ENCODE data around the gene NRF1. TPM values are rescaled to one million over a fixed set of nuclear protein-coding genes. Genes with fewer than 3 reads are reported as not detected.

NRF1 gene
- total and polyA plus RNA-seq, 10 of the 15 experiments (the other 5 are each of a cell fraction or from before 2014, with no cell fraction given) = 3.5 to 23.1 (median 13.5) TPM

GRCh38 chr7:129703751-129704150 lies 92.2 kb downstream of the NRF1 start:
- RAD21 ChIA-PET (ENCODE audit: unreplicated experiment) = no interaction called here
- peaks cover 0 to 3% of the 10 kb centered on the region in 2 experiments; a peak in 2 of 4 replicates for H3K36me3 ChIP-seq (ENCODE audit: control insufficient read depth in 2 of 2, insufficient read depth in 2 of 2, low read length in 1 of 2)
- no peaks in the 10 kb centered on the region for H4K20me1 ChIP-seq (ENCODE audit: control insufficient read depth, insufficient read depth)
- in situ Hi-C loops (cut with MboI) (no loop called here), intact Hi-C loops (cut with micrococcal nuclease; ENCODE audit: unreplicated experiment) (no loop called here)
- no peaks in the 10 kb centered on the region for H3K27me3 ChIP-seq (replicated peaks in 1 of 2; ENCODE audit: control insufficient read depth in 2 of 2, insufficient read depth in 2 of 2, low read length in 1 of 2)
- H3K4me1 ChIP-seq (ENCODE audit: control insufficient read depth, insufficient read depth, low read length) = no peaks in the 10 kb centered on the region
- SMC1A ChIA-PET (ENCODE audit: uncharacterized antibody, unreplicated experiment) = interaction anchor here (0.6 to 1.0 kb wide), 2 partner anchors 12 to 492 kb away, joined by 3 to 5 read pairs; no protein-coding TSS in a partner anchor
- POLR2A ChIA-PET = interaction anchor here (0.6 kb wide), 1 partner anchor 40 kb away, joined by 5 read pairs; no protein-coding TSS in a partner anchor
- H2AFZ ChIP-seq (ENCODE audit: control insufficient read depth, low read depth, low read length) = no peak overlapping the region
- no peak overlapping the region for H3K9ac ChIP-seq (ENCODE audit: control insufficient read depth, insufficient read depth, low read length)
- no peak overlapping the region for H3K4me2 ChIP-seq (ENCODE audit: control insufficient read depth, insufficient read depth)
- WGBS (ENCODE audit: insufficient coverage, insufficient replicate concordance, low lambda C conversion rate, missing lambda C conversion rate) = 100% methylated on average over 4 of the region's 4 CpGs
- FAIRE-seq (no peak), DNase-seq (ENCODE audit: low read depth, low spot score) (no peak), ATAC-seq (no peak)
- no peaks in the 10 kb centered on the region for H3K79me2 ChIP-seq (ENCODE audit: control insufficient read depth, insufficient read depth, low read length)
- no peak overlapping the region for H3K4me3 ChIP-seq
- CTCF ChIA-PET = interaction anchor here (1.2 to 1.8 kb wide), 3 partner anchors 10 to 305 kb away, joined by 3 to 4 read pairs (median 3); no protein-coding TSS in a partner anchor
- TF ChIP-seq YY1 (IDR thresholded peaks at IDR 0.05; ENCODE audit: low read depth, low read length) (no peak), ZNF687 (IDR thresholded peaks at IDR 0.05) (no peak), CHD1 (IDR thresholded peaks at IDR 0.05; ENCODE audit: low read depth, low read length) (no peak), SMAD5 (IDR thresholded peaks at IDR 0.05; ENCODE audit: low read depth) (no peak), CHD4 (IDR thresholded peaks at IDR 0.05) (no peak), SMARCA5 (IDR thresholded peaks at IDR 0.05) (no peak), MAX (IDR thresholded peaks at IDR 0.05; ENCODE audit: low read depth, low read length) (no peak), RCOR1 (conservative IDR thresholded peaks at IDR 0.05; ENCODE audit: low read depth, low read length) (no peak)
- no peaks in the 10 kb centered on the region for H3K9me3 ChIP-seq (replicated peaks; ENCODE audit: control insufficient read depth, insufficient read depth, low read length)
- BruUV-seq (replicated peaks) = no TSS peak
- H3K27ac ChIP-seq (ENCODE audit: control insufficient read depth, insufficient read depth) = no peak overlapping the region
